C1 segment of cervical spinal cord (tissue), 14 donors: ENCODE data around the gene CLPTM1L.
"Not testable (repeated sequence)": the region's sequence is repeated elsewhere in the genome, so short reads cannot be mapped to it uniquely, and the experiment has no call there.

Source experiments
- DNase-seq, 14 donors: peaks; one replicate each; lab custom pipeline; 2025; lab: John Stamatoyannopoulos, UW

The CLPTM1L gene

GRCh38 chr5:1278216-1278615, 66.7 kb downstream of the CLPTM1L start:
- DNase-seq: no peak

DNA sequence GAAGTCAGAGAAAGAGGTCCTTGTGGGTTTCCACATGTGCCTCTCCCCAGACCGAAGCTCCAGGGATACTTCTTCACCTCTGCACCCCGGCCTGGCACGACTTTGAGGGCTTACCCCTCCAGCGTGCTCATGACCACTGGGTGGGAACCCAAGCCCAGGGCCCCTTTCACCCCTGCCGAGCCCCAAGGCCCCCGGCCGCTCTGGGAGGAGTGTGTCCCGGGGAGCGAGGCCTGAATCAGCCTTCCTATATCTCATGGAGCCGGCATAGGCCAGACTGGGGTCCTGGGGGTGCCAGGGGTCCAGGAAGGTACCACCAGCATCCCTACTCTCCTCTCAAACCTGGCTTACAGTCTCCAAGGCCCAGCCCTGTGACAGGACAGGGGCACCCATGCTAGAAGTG, 67.1 kb downstream of the CLPTM1L start:
- no peak for DNase-seq

GRCh38 chr5:1277331-1277730, 67.6 kb downstream of the CLPTM1L start:
- no peak for DNase-seq

- DNase-seq: no peak
These were observed 68.0 kb downstream of the CLPTM1L start for GRCh38 chr5:1276930-1277329.

DNA sequence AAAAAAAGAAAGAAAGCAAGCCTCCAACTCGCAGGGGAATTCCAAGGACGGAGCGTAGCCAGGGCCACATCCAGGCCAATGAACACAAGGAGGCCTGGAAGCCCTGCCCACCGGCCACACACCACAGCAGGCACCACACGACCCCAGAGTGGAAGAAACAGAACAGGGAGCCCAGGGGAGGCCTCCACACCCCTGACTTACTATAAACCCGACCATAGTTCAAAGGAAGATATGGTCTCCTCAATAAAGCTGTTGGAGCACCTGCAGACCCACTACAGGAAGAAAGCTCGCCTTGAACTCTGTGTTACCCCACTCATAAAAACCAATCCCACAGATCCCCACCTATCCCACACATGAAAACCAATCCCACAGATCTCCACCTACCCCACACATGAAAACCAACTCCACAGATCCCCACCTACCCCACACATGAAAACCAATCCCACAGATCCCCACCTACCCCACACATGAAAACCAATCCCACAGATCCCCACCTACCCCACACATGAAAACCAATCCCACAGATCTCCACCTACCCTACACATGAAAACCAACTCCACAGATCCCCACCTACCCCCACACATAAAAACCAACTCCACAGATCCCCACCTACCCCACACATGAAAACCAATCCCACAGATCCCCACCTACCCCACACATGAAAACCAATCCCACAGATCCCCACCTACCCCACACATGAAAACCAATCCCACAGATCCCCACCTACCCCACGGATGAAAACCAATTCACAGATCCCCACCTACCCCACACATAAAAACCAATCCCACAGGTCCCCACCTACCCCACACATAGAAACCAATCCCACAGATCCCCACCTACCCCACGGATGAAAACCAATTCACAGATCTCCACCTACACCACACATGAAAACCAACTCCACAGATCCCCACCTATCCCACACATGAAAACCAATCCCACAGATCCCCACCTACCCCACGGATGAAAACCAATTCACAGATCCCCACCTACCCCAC, 69.2 kb downstream of the CLPTM1L start:
- DNase-seq: not testable (repeated sequence)

DNA sequence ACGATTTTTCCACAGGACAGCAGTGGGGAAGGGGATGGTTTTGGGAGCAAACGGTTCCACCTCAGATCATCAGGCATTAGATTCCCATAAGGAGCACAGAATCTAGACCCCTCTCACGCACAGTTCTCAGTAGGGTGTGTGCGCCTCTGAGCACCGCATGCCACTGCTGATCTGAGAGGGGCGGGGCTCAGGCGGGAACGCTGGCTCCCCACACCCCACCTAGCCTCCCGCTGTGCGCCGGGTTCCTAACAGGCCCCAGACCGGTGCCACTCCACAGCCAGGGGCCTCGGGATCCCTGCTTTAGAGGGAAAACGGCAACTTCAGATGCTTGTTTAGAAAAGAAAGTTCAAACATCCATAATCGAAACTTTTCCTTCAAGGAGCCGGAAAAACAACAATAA, 70.4 kb downstream of the CLPTM1L start:
- DNase-seq: no peak

DNA sequence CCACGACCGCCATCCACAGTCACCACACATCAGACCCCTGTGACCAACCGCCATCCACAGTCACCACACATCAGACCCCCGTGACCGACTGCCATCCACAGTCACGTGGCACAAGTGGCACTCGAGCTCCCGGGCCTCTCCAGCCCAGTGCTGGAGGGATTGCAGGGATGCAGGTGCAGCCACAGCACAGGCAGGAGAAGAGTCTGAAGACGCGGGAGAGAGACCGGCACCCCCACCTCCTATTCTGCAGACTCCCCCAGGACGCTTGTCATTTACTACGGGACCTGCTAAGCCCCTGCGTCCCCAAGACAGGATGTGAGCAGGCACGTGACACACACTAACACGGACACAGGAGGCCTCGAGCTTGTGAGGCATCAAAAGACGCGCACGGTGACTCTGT, 71.2 kb downstream of the CLPTM1L start:
- no peak for DNase-seq

DNA sequence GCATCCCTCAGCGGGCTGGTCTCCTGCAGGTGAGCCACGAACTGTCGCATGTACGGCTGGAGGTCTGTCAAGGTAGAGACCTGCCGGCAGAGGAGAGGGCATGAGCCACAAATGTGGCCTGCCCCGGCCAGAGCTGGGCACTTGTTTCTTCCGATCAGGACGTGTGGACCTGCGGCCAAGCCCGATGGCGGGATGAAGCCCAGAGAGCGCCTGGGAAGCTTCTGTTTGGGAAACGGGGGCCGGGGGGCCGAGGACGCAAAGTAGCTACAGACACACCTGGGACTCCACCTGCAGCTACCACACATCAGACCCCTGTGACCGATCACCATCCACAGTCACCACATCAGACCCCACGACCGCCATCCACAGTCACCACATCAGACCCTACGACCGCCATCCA, 72.7 kb downstream of the CLPTM1L start:
- no peak for DNase-seq

- no peak for DNase-seq
These were observed 73.7 kb downstream of the CLPTM1L start for GRCh38 chr5:1270933-1271914.

DNA sequence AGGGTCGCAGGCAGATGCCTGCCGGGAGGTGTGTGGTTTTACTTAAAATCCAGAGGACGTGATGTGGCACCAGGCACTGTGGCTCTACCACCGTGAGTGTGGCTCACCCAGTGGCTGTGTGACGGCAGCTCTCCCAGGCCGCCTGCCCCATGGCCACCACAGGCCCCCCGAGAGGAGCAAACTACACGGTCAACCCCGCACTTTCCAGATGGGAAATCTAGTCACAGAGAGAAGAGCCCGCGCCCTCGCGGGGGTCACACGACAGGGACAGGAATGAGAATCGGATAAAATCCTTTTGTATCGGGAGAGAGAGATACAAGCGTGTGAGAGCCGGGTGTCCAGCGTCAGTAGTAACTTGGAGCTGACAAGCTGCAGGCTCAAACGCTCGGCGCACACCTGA, 74.5 kb downstream of the CLPTM1L start:
- DNase-seq: no peak

GRCh38 chr5:1268666-1269065, 76.2 kb downstream of the CLPTM1L start:
- no peak for DNase-seq

DNA sequence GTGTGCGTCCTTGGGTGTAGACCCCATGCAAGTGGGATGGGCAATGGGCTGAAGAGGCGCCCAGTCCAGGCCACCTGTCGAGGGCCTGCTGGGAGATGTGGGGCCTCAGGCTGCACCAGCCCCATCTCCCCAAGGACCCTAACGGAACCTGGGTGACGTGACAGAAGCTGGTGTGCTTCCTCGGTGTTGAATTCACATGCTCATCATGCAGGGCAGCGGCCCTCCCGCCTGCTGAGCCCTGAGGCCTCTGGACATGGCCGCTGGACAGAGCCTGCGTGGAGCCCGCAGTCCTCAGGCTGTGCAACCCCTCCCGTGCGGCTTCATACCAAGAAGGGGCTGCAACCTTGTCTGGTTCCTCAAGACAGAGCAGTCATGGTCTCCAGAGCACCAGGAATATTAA, 76.8 kb downstream of the CLPTM1L start:
- DNase-seq: no peak
